CD14-positive monocyte (primary cell): ENCODE results near the gene NBAS. TPM values are rescaled to one million over a fixed set of nuclear protein-coding genes. Genes with fewer than 3 reads are reported as not detected.

Experiments used
- DNase-seq, 3 donors: peaks; one replicate each; pipeline ENCODE4 v3.0.0-alpha.2; 2011 to 2022
- H2AFZ ChIP-seq: 2 replicates; pipeline ENCODE4 v1.6.0; 2012; ENCODE audit warnings: mild to moderate bottlenecking, low read depth, low read length, inconsistent platforms; ENCODE audit not compliant: insufficient read depth, poor library complexity, severe bottlenecking
- H3K27ac ChIP-seq, 2 donors: 1 replicate in 1 of 2; 2 replicates in 1 of 2; pipeline ENCODE4 v1.5.1; 2012 to 2013; ENCODE audit warnings: low read length in 2 of 2, control low read depth in 1 of 2, inconsistent platforms in 1 of 2, low read depth in 1 of 2, mild to moderate bottlenecking in 1 of 2
- H3K27me3 ChIP-seq, 2 donors: one replicate each; pipeline versions ENCODE4 v1.6.0 to v1.6.1; 2011 to 2013; ENCODE audit warnings: low read length in 2 of 2; ENCODE audit not compliant: control insufficient read depth in 2 of 2, insufficient read depth in 2 of 2
- H3K36me3 ChIP-seq, 2 donors: replicated peaks in 1 of 2; 1 replicate in 1 of 2; 2 replicates in 1 of 2; pipeline versions ENCODE4 v1.5.1 to v1.6.1; 2012 to 2013; ENCODE audit warnings: low read length in 2 of 2, control low read depth in 1 of 2, inconsistent platforms in 1 of 2, mild to moderate bottlenecking in 1 of 2; ENCODE audit not compliant: insufficient read depth in 2 of 2, control insufficient read depth in 1 of 2
- H3K4me1 ChIP-seq, 2 donors: 1 replicate in 1 of 2; 2 replicates in 1 of 2; pipeline versions ENCODE4 v1.5.1 to v1.6.1; 2012 to 2013; ENCODE audit warnings: low read length in 2 of 2, control low read depth in 1 of 2, inconsistent platforms in 1 of 2, mild to moderate bottlenecking in 1 of 2, moderate library complexity in 1 of 2; ENCODE audit not compliant: insufficient read depth in 2 of 2, control insufficient read depth in 1 of 2
- H3K4me2 ChIP-seq: replicated peaks from 2 replicates; pipeline ENCODE3; 2012; ENCODE audit warnings: low read length, moderate library complexity, mild to moderate bottlenecking; ENCODE audit not compliant: poor library complexity, severe bottlenecking; ENCODE audit errors: extremely low read depth
- H3K4me3 ChIP-seq, 3 experiments: fragments of 200-600 bp in 1 of 3; sonication (generic) in 1 of 3; replicated peaks in 1 of 3; 1 replicate in 2 of 3; 2 replicates in 1 of 3; pipeline ENCODE4 v1.5.1; 2011 to 2013; ENCODE audit warnings: low read length in 3 of 3, mild to moderate bottlenecking in 3 of 3, control low read depth in 2 of 3, low read depth in 2 of 3, inconsistent platforms in 1 of 3, moderate library complexity in 1 of 3
- H3K79me2 ChIP-seq: 2 replicates; pipeline ENCODE4 v1.6.0; 2012; ENCODE audit warnings: mild to moderate bottlenecking, control low read depth, inconsistent platforms, low read length, moderate library complexity; ENCODE audit not compliant: insufficient read depth
- H3K9ac ChIP-seq: 2 replicates; pipeline ENCODE4 v1.6.0; 2017; ENCODE audit warnings: low read length, mild to moderate bottlenecking; ENCODE audit not compliant: insufficient read depth, poor library complexity, severe bottlenecking
- H3K9me3 ChIP-seq, 2 donors: replicated peaks in 1 of 2; 1 replicate in 1 of 2; 2 replicates in 1 of 2; pipeline versions ENCODE4 v1.5.1 to v1.6.1; 2012 to 2013; ENCODE audit warnings: low read length in 2 of 2, control low read depth in 1 of 2; ENCODE audit not compliant: control insufficient read depth in 1 of 2, insufficient read depth in 1 of 2
- H4K20me1 ChIP-seq: 2 replicates; pipeline ENCODE4 v1.6.0; 2012; ENCODE audit warnings: mild to moderate bottlenecking, low read length, control low read depth, moderate library complexity; ENCODE audit not compliant: insufficient read depth
- H3K27ac Mint-ChIP-seq, 7 donors: one replicate each; pipeline ENCODE4 v1.8.0; 2020; ENCODE audit warnings: mild to moderate bottlenecking in 7 of 7, mixed read lengths in 7 of 7, moderate library complexity in 6 of 7, inconsistent platforms in 2 of 7
- H3K27me3 Mint-ChIP-seq, 3 donors: one replicate each; pipeline ENCODE4 v1.8.0; 2021 to 2022; ENCODE audit warnings: low read depth in 3 of 3, mild to moderate bottlenecking in 3 of 3, mixed read lengths in 3 of 3, moderate library complexity in 3 of 3, inconsistent platforms in 1 of 3
- H3K36me3 Mint-ChIP-seq, 2 donors: one replicate each; pipeline ENCODE4 v1.8.0; 2020; ENCODE audit warnings: mixed read lengths in 2 of 2, inconsistent platforms in 1 of 2, mild to moderate bottlenecking in 1 of 2
- H3K4me1 Mint-ChIP-seq: one replicate; pipeline ENCODE4 v1.8.0; 2020; ENCODE audit warnings: mild to moderate bottlenecking, mixed read lengths
- H3K4me3 Mint-ChIP-seq, 2 donors: one replicate each; pipeline ENCODE4 v1.8.0; 2020; ENCODE audit warnings: mild to moderate bottlenecking in 2 of 2, mixed read lengths in 2 of 2, moderate library complexity in 1 of 2
- H3K9me3 Mint-ChIP-seq, 7 donors: one replicate each; pipeline ENCODE4 v1.8.0; 2020 to 2022; ENCODE audit warnings: mixed read lengths in 7 of 7, mild to moderate bottlenecking in 6 of 7, moderate library complexity in 6 of 7, inconsistent platforms in 2 of 7
- CTCF ChIP-seq: fragments of 200-600 bp; IDR thresholded peaks from one replicate; pipeline ENCODE4 v1.8.0; 2022; ENCODE audit warnings: antibody characterized with exemption, mild to moderate bottlenecking
- WGBS: methylation state at CpG from one replicate; pipeline ENCODE4 v1.1.5; 2013; ENCODE audit warnings: missing lambda C conversion rate; ENCODE audit not compliant: insufficient coverage; 5-methylcytosine and 5-hydroxymethylcytosine counted together
- intact Hi-C, 2 donors: fragments of 100-400 bp; cut with micrococcal nuclease; formaldehyde crosslinking; loops; one replicate each; pipeline versions ENCODE4 v1.15.0 to v1.15.1; 2023
- polyA plus RNA-seq, 3 donors: library from polyadenylated mRNA; depleted of rRNA in 1 of 3; unstranded in 2 of 3; stranded (reverse) in 1 of 3; fragments of 300-500 nt in 2 of 3; fragments of >200 nt in 1 of 3; fragmentation: Illumina TruSeq in 2 of 3; gene quantifications; 1 replicate in 2 of 3; 2 replicates in 1 of 3; pipeline ENCODE4 v1.2.3, GENCODE V29; 2012 to 2021

NBAS gene
- polyA plus RNA-seq, 3 donors = 8.9 to 10.9 (median 8.9) TPM

GRCh38 chr2:15220603-15221002 is 340.5 kb downstream of the NBAS start:
- intact Hi-C loops = no loop called here
- Histone ChIP-seq H3K9me3 (no peaks in the 10 kb centered on the region), H3K4me2 (no peak overlapping the region), H3K27me3 (no peaks in the 10 kb centered on the region), H3K79me2 (no peaks in the 10 kb centered on the region), H2AFZ (no peak overlapping the region), H3K4me3 (no peak overlapping the region), H3K36me3 (peaks cover 8 to 33% of the 10 kb centered on the region in 2 donors), H3K9ac (no peak overlapping the region), H3K27ac (no peak overlapping the region), H4K20me1 (no peaks in the 10 kb centered on the region), H3K4me1 (no peaks in the 10 kb centered on the region)
- Mint-ChIP-seq H3K27ac (no peak overlapping the region), H3K27me3 (peaks cover 0 to 4% (median 2%) of the 10 kb centered on the region in 3 donors), H3K9me3 (no peaks in the 10 kb centered on the region), H3K4me3 (no peak overlapping the region), H3K4me1 (no peaks in the 10 kb centered on the region), H3K36me3 (peaks cover 36 to 40% of the 10 kb centered on the region in 2 donors)
- no peak for DNase-seq
- no peak for TF ChIP-seq CTCF

- no peak for DNase-seq
- Histone ChIP-seq H3K36me3 (peaks cover 8 to 38% of the 10 kb centered on the region in 2 donors), H3K4me1 (no peaks in the 10 kb centered on the region), H3K27ac (no peak overlapping the region), H3K4me2 (no peak overlapping the region), H3K79me2 (no peaks in the 10 kb centered on the region), H2AFZ (no peak overlapping the region), H3K9ac (no peak overlapping the region), H4K20me1 (no peaks in the 10 kb centered on the region), H3K27me3 (no peaks in the 10 kb centered on the region), H3K4me3 (no peak overlapping the region), H3K9me3 (no peaks in the 10 kb centered on the region)
- Mint-ChIP-seq H3K4me3 (no peak overlapping the region), H3K4me1 (no peaks in the 10 kb centered on the region), H3K9me3 (peaks cover 0 to 3% (median 0%) of the 10 kb centered on the region in 7 donors), H3K36me3 (peaks cover 30 to 33% of the 10 kb centered on the region in 2 donors), H3K27me3 (peaks cover 0 to 2% (median 0%) of the 10 kb centered on the region in 3 donors), H3K27ac (no peak overlapping the region)
- TF ChIP-seq CTCF = no peak
- intact Hi-C loops = no loop called here
- WGBS = over 99% methylated on average over 8 of the region's 17 CpGs
Observed at GRCh38 chr2:15218423-15219086, 342.6 kb downstream of the NBAS start.
